ENCODE measurements around the gene ABCC2. TPM values are rescaled to one million over a fixed set of nuclear protein-coding genes. Genes with fewer than 3 reads are reported as not detected.

ABCC2 gene
- total RNA-seq, 2 donors from 2014 or later, result 1.3 to 4.3 TPM

DNA sequence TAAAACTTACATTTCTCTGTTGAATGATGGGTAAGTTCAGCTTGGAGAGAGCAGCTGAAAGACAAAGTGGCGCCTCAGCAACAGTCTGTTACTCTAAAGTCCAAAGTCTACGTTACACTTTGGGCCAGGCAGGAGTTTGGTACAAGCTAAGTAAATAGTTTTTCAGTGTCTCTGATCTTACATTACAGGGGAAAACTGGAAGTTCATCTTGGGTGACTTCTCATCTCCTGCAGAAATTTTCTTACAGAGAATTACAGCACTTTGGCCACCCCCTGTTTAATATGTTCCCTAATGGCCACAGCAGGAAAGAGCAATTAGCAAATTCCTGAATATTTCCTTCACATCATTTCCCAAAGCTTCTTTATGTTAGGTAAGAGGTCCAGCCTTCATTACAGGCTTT lies 67.1 kb downstream of the ABCC2 start:
- H3K27me3 ChIP-seq, result no peaks in the 10 kb centered on the region
- DNase-seq, result no peak
- no peak for TF ChIP-seq POLR2A (IDR thresholded peaks at IDR 0.05)
- TF ChIP-seq, protein P1, sequence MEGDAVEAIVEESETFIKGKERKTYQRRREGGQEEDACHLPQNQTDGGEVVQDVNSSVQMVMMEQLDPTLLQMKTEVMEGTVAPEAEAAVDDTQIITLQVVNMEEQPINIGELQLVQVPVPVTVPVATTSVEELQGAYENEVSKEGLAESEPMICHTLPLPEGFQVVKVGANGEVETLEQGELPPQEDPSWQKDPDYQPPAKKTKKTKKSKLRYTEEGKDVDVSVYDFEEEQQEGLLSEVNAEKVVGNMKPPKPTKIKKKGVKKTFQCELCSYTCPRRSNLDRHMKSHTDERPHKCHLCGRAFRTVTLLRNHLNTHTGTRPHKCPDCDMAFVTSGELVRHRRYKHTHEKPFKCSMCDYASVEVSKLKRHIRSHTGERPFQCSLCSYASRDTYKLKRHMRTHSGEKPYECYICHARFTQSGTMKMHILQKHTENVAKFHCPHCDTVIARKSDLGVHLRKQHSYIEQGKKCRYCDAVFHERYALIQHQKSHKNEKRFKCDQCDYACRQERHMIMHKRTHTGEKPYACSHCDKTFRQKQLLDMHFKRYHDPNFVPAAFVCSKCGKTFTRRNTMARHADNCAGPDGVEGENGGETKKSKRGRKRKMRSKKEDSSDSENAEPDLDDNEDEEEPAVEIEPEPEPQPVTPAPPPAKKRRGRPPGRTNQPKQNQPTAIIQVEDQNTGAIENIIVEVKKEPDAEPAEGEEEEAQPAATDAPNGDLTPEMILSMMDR (IDR thresholded peaks at IDR 0.05), result no peak
- no peaks in the 10 kb centered on the region for H3K36me3 ChIP-seq (replicated peaks in 1 of 2; ENCODE audit: insufficient read depth in 1 of 2, low read depth in 2 of 2)
- intact Hi-C loops (cut with DNase I), result no loop called here
- ATAC-seq, result no peak
- H3K4me1 ChIP-seq, result peaks cover 6% of the 10 kb centered on the region
- H3K9me3 ChIP-seq, result no peaks in the 10 kb centered on the region
- H3K4me3 ChIP-seq, result no peak overlapping the region
- no peak overlapping the region for H3K27ac ChIP-seq
- 69 to 71% methylated on average over 2 of the region's 2 CpGs for WGBS, 2 donors

GRCh38 chr10:99850021-99850766 lies 67.8 kb downstream of the ABCC2 start:
- Histone ChIP-seq H3K4me1 (peaks cover 6% of the 10 kb centered on the region), H3K4me3 (no peak overlapping the region), H3K9me3 (no peaks in the 10 kb centered on the region), H3K27me3 (no peaks in the 10 kb centered on the region), H3K27ac (no peak overlapping the region), H3K36me3 (replicated peaks in 1 of 2; ENCODE audit: insufficient read depth in 1 of 2, low read depth in 2 of 2) (no peaks in the 10 kb centered on the region)
- ATAC-seq (no peak), DNase-seq (no peak)
- WGBS, 2 donors, result 74 to 84% methylated on average over 9 to 11 of the region's 11 CpGs
- intact Hi-C loops (cut with DNase I), result loop anchor here (10.0 kb wide), 1 partner anchor 105 kb away; no protein-coding TSS in a partner anchor
- TF ChIP-seq, protein P1 (IDR thresholded peaks at IDR 0.05), result no peak
- TF ChIP-seq POLR2A (IDR thresholded peaks at IDR 0.05), result no peak

- no peak for ATAC-seq
- Histone ChIP-seq H3K36me3 (replicated peaks in 1 of 2; ENCODE audit: insufficient read depth in 1 of 2, low read depth in 2 of 2) (no peaks in the 10 kb centered on the region), H3K27me3 (no peaks in the 10 kb centered on the region), H3K27ac (no peak overlapping the region), H3K4me3 (no peak overlapping the region), H3K9me3 (no peaks in the 10 kb centered on the region), H3K4me1 (peaks cover 5% of the 10 kb centered on the region)
- TF ChIP-seq, protein P1 (IDR thresholded peaks at IDR 0.05), result no peak
- no peak for TF ChIP-seq POLR2A (IDR thresholded peaks at IDR 0.05)
- WGBS, 2 donors, result 72 to 75% methylated on average over 5 of the region's 5 CpGs
- intact Hi-C loops (cut with DNase I), result loop anchor here (10.0 kb wide), 1 partner anchor 104 kb away; no protein-coding TSS in a partner anchor
- no peak for DNase-seq
Observed at GRCh38 chr10:99850767-99851340, 68.4 kb downstream of the ABCC2 start.

GRCh38 chr10:99851825-99852224 lies 69.4 kb downstream of the ABCC2 start:
- 89 to 93% methylated on average over 3 of the region's 3 CpGs for WGBS, 2 donors
- ATAC-seq (no peak), DNase-seq (no peak)
- no peaks in the 10 kb centered on the region for H3K27me3 ChIP-seq
- H3K36me3 ChIP-seq (replicated peaks in 1 of 2; ENCODE audit: insufficient read depth in 1 of 2, low read depth in 2 of 2), result no peaks in the 10 kb centered on the region
- intact Hi-C loops (cut with DNase I), result loop anchor here (10.0 kb wide), 1 partner anchor 103 kb away; no protein-coding TSS in a partner anchor
- TF ChIP-seq, protein P1 (IDR thresholded peaks at IDR 0.05), result no peak
- no peak for TF ChIP-seq POLR2A (IDR thresholded peaks at IDR 0.05)
- no peaks in the 10 kb centered on the region for H3K9me3 ChIP-seq
- no peak overlapping the region for H3K27ac ChIP-seq
- H3K4me3 ChIP-seq, result no peak overlapping the region
- H3K4me1 ChIP-seq, result no peaks in the 10 kb centered on the region

All from body of pancreas (tissue), 4 donors.